ENCODE results near the gene ARHGAP18. TPM values are rescaled to one million over a fixed set of nuclear protein-coding genes. Genes with fewer than 3 reads are reported as not detected.

The ARHGAP18 gene
- total RNA-seq, 6 donors from 2014 or later = 30.4 to 56.8 (median 48.9) TPM

DNA sequence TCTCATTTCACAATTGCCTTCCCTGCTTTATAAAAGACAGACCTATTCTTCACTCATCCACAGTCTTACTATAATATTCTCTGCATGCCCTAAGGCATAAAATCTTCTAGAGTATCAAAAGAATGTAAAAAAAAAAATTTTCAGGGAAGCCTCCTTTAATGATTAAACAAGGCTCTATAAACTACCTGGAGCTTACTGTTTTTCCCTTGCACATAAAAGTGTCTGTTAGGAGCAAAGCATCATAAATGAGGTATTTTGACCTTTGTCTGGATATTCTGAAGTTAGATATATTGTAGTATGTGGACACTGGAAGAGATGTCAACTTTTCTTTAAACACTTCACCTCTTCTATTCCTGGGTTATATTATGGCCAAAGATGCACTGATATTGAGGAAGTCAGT lies 97.5 kb downstream of the ARHGAP18 start:
- ATAC-seq (ENCODE audit: low FRiP score in 2 of 2) (no peak), DNase-seq (no peak)
- H3K36me3 ChIP-seq = peaks cover 3 to 52% (median 13%) of the 10 kb centered on the region in 4 donors
- no peaks in the 10 kb centered on the region for H3K4me1 ChIP-seq
- H3K9me3 ChIP-seq = no peaks in the 10 kb centered on the region
- H3K4me3 ChIP-seq = no peak overlapping the region
- TF ChIP-seq POLR2A (IDR thresholded peaks at IDR 0.05) (no peak), EP300 (IDR thresholded peaks at IDR 0.05) (no peak), POLR2AphosphoS5 (IDR thresholded peaks at IDR 0.05) (no peak)
- TF ChIP-seq, protein P1, sequence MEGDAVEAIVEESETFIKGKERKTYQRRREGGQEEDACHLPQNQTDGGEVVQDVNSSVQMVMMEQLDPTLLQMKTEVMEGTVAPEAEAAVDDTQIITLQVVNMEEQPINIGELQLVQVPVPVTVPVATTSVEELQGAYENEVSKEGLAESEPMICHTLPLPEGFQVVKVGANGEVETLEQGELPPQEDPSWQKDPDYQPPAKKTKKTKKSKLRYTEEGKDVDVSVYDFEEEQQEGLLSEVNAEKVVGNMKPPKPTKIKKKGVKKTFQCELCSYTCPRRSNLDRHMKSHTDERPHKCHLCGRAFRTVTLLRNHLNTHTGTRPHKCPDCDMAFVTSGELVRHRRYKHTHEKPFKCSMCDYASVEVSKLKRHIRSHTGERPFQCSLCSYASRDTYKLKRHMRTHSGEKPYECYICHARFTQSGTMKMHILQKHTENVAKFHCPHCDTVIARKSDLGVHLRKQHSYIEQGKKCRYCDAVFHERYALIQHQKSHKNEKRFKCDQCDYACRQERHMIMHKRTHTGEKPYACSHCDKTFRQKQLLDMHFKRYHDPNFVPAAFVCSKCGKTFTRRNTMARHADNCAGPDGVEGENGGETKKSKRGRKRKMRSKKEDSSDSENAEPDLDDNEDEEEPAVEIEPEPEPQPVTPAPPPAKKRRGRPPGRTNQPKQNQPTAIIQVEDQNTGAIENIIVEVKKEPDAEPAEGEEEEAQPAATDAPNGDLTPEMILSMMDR (IDR thresholded peaks at IDR 0.05) = no peak
- no peak overlapping the region for H3K27ac ChIP-seq
- no peaks in the 10 kb centered on the region for H3K27me3 ChIP-seq

- H3K9me3 ChIP-seq = no peaks in the 10 kb centered on the region
- TF ChIP-seq POLR2AphosphoS5 (IDR thresholded peaks at IDR 0.05) (no peak), EP300 (IDR thresholded peaks at IDR 0.05) (no peak), POLR2A (IDR thresholded peaks at IDR 0.05) (no peak)
- TF ChIP-seq, protein P1 (IDR thresholded peaks at IDR 0.05) = no peak
- no peak overlapping the region for H3K4me3 ChIP-seq
- H3K27me3 ChIP-seq = no peaks in the 10 kb centered on the region
- H3K4me1 ChIP-seq = peaks cover 0 to 3% (median 0%) of the 10 kb centered on the region in 4 donors
- H3K27ac ChIP-seq = peak overlapping the region in 1 of 4 donors; percentile 2
- peak in 1 of 2 donors; percentile 70 for ATAC-seq (ENCODE audit: low FRiP score in 2 of 2)
- peaks cover 3 to 46% (median 16%) of the 10 kb centered on the region in 4 donors for H3K36me3 ChIP-seq
- WGBS, 2 donors = 70 to 90% methylated on average over 4 of the region's 4 CpGs
- DNase-seq = no peak
Observed at GRCh38 chr6:129609635-129610034, 100.3 kb downstream of the ARHGAP18 start.

DNA sequence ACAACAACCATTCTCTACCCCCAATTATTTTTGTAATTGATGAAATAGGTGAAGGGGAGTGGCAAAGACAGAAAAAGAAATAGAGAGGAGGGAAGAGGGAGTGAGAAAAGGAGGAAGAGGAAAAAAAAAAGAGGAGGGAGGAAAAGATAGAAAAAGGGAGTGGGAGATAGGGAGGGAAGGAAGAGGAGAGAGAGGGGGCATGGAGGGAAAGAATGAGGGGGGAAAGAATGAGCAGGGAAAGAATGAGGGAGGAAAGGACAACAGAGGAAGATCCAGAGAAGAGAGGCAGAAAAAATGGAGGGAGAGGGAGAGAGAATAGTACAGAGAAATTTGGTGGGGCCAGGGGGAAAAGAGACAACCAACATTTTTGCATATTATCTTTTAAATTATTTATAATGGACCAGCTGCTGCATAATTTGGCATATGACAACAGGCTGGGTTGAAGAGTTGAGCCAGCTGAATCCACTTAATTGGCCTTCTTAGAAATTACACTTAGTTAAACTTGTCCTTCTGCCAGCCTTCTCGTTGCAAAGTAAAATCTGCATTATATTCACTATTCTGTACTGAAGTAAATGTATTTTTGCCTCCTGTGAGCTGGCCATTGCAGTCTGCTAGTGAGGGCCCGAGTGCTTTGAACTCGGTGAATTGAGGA lies 101.0 kb downstream of the ARHGAP18 start:
- peaks cover 3 to 46% (median 14%) of the 10 kb centered on the region in 4 donors for H3K36me3 ChIP-seq
- 80 to 84% methylated on average over 3 of the region's 3 CpGs for WGBS, 2 donors
- DNase-seq (no peak), ATAC-seq (ENCODE audit: low FRiP score in 2 of 2) (no peak)
- no peaks in the 10 kb centered on the region for H3K27me3 ChIP-seq
- peaks cover 0 to 3% (median 0%) of the 10 kb centered on the region in 4 donors for H3K4me1 ChIP-seq
- TF ChIP-seq POLR2A (IDR thresholded peaks at IDR 0.05) (no peak), EP300 (IDR thresholded peaks at IDR 0.05) (no peak), POLR2AphosphoS5 (IDR thresholded peaks at IDR 0.05) (no peak)
- TF ChIP-seq, protein P1 (IDR thresholded peaks at IDR 0.05) = no peak
- no peaks in the 10 kb centered on the region for H3K9me3 ChIP-seq
- no peak overlapping the region for H3K4me3 ChIP-seq
- peak overlapping the region in 1 of 4 donors; percentile 2 for H3K27ac ChIP-seq

DNA sequence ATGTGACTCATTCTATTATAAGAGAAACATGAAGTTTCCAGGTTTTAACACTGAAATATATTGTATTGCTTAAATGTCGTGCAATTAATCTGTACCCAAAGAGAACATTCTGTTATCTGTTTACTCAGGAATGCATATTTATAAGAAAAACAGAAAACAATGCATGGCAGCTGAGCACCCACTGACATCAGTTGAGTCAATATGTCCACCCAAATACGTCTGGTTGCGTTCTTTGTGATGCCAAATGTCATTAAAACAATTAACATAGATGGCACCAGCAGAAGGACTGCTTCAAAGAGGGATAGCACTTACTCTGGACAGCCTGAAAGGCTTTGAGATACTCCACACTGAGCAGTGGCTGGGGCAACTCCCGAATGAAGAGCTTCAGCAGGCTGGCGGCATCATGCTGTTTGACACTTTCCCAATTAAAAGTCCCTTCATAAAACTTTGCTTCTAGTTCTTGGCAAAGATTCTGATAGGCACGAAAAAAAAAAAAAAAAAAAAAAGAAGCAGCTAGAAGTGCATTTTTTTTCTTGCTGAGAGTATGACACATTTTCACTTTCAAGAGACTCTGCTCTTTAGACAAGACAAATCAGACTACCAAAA lies 102.3 kb downstream of the ARHGAP18 start:
- ATAC-seq (ENCODE audit: low FRiP score in 2 of 2) (no peak), DNase-seq (no peak)
- Histone ChIP-seq H3K4me3 (no peak overlapping the region), H3K27me3 (no peaks in the 10 kb centered on the region), H3K27ac (peak overlapping the region in 1 of 4 donors; percentile 10), H3K4me1 (peaks cover 0 to 3% (median 0%) of the 10 kb centered on the region in 4 donors), H3K9me3 (no peaks in the 10 kb centered on the region), H3K36me3 (peaks cover 3 to 55% (median 14%) of the 10 kb centered on the region in 4 donors)
- no peak for TF ChIP-seq POLR2A (IDR thresholded peaks at IDR 0.05)
- TF ChIP-seq EP300 (IDR thresholded peaks at IDR 0.05) = no peak
- TF ChIP-seq, protein P1 (IDR thresholded peaks at IDR 0.05) = no peak
- TF ChIP-seq POLR2AphosphoS5 (IDR thresholded peaks at IDR 0.05) = no peak
- 69 to 79% methylated on average over 6 of the region's 6 CpGs for WGBS, 2 donors
